ENCODE data around the gene PARD3B.

The PARD3B gene

GRCh38 chr2:205494537-205495235 is 949.4 kb downstream of the PARD3B start:
- no peak for FAIRE-seq
- DNase-seq (ENCODE audit: extremely low spot score, insufficient read length, low read depth), result no peak

DNA sequence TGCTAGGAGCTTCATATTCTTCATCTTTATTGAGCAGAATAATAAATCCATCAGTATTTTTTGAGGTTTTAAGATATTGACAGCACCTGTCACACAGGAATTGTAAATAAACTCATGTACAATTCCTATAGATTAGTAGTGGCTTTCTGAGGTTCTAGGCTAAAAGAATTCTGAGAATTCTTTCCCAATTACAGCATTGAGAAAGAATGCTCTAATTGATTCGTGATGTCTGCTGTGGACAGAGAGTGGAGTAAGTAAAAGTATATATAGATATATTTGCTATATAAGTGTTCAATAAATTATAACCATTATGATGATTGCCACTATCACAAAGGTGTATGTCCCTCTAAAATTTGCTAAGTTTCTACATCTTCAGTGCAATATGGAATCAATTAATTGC is 950.5 kb downstream of the PARD3B start:
- FAIRE-seq, result no peak
- DNase-seq (ENCODE audit: extremely low spot score, insufficient read length, low read depth), result no peak

GRCh38 chr2:205496370-205496769 is 951.1 kb downstream of the PARD3B start:
- DNase-seq (ENCODE audit: extremely low spot score, insufficient read length, low read depth) (no peak), FAIRE-seq (no peak)

DNA sequence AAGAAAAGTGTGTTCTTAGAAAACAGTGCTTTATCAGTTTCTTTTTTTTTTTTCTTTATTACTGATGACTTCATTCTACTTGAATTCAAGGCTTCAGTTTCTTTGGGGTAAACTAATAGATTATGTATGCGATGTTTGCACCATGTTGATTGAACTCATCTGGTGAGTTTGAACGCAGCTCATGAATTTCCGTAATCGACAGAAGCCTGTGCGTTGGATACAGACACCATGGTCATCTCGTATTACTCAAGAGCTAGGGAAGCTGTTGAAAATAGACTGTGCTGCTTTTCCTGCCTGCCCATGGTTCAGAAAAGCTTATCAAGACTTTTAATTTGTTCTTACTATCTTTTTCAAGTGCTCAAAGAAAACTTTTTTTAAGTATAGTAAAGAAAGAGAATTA is 951.5 kb downstream of the PARD3B start:
- FAIRE-seq (no peak), DNase-seq (ENCODE audit: extremely low spot score, insufficient read length, low read depth) (no peak)

DNA sequence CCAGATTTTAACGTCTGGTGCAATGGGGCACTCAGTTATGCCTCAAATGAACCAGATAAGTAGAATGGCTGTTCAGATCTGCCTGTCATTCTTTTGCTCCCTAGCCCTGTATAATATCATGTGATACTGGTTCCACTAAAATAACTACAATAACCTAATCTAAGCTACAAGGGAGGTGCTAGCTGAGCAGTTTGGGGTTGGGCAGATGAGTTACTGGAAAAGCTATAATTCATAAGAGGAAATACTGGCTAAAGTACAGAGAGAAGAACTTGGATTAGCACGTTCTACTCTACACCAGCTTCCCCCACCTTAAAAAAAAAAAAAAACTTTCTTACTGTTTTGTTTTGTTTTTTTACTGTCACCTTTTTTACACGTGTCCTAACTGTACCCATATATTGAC is 953.7 kb downstream of the PARD3B start:
- DNase-seq (ENCODE audit: extremely low spot score, insufficient read length, low read depth), result no peak
- FAIRE-seq, result no peak

GRCh38 chr2:205500065-205500464 is 954.8 kb downstream of the PARD3B start:
- DNase-seq (ENCODE audit: extremely low spot score, insufficient read length, low read depth) (no peak), FAIRE-seq (no peak)

DNA sequence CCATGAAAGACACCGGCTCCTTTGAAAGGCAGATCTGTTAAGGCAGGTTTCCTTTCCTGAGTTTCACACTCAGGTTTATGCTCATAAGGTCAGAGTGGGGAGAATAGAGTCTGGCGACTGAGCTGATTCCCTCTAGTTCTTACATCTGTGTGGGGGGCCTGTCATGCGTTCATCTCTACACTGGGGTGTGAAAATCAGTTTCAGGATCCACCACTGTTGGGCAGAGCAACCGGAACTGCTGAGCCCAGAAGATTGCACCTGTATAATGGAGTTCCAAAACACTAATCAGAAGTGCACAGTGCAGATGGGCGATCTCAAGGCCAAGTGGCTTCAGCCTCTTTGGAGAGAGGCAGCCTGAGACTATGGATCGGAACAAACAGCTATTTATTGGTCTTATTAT is 955.7 kb downstream of the PARD3B start:
- DNase-seq (ENCODE audit: extremely low spot score, insufficient read length, low read depth) (no peak), FAIRE-seq (no peak)

DNA sequence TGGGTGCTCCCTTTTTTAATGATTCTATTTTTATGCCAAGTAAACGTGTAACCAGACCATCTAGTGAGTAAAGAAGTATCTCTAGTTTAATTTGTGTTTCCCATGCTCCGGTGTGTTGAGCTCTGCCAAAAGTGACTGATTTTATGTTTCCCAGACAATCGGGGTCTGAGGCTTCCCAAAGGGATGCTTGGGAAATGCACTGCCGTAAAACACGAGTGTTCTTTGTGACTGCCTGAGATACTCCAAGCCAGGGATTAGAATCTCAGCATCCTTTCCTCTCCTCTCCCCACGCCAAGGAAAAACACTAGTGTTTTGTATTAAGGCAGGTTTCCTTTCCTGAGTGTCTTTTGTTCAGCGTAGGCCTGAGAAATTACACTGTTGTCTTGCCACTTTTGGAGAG is 956.6 kb downstream of the PARD3B start:
- DNase-seq (ENCODE audit: extremely low spot score, insufficient read length, low read depth), result no peak
- no peak for FAIRE-seq

DNA sequence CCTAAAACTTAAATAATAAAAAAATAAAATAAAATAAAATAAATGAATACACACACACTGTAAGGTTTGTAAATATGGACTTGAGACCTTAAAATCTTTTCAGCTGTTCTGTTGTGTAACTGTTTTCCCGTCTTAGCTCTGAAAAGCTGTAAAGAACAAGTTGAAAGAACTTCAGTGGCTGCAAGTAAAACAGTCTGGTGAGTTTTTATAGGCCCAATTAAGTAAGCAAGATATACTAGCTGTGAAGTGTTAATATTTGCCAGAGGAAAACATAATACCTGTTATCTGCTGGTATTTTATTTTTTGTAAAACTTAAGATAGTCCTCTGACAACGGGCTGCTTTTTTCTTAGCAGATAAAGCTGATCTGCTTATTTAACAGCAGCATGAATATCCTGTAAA is 960.1 kb downstream of the PARD3B start:
- DNase-seq (ENCODE audit: extremely low spot score, insufficient read length, low read depth) (no peak), FAIRE-seq (no peak)

- no peak for DNase-seq (ENCODE audit: extremely low spot score, insufficient read length, low read depth)
- FAIRE-seq, result no peak
Observed at GRCh38 chr2:205509655-205510054, 964.4 kb downstream of the PARD3B start.

- FAIRE-seq (no peak), DNase-seq (ENCODE audit: extremely low spot score, insufficient read length, low read depth) (no peak)
Observed at GRCh38 chr2:205510345-205510744, 965.1 kb downstream of the PARD3B start.

- no peak for FAIRE-seq
- DNase-seq (ENCODE audit: extremely low spot score, insufficient read length, low read depth), result no peak
Observed at GRCh38 chr2:205511221-205511620, 965.9 kb downstream of the PARD3B start.

DNA sequence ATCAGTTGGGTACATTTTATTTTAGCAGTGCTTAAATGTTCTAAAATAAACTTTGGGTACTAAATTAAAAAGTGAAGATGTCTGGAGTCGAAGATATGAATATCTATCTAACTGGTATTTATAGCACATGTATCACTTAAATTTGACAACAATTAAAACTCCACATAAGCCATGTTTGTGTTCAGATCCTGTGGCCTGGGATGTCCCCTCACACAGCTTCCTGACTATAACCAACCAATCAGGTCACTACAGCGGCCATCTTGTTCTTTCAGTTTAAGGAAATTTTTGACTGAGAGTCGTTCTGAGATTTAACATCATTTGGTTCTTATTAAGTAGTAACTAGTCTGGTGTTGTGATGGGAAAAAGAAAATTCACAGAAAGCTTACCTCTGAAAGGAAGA is 966.4 kb downstream of the PARD3B start:
- no peak for FAIRE-seq
- DNase-seq (ENCODE audit: extremely low spot score, insufficient read length, low read depth), result no peak

DNA sequence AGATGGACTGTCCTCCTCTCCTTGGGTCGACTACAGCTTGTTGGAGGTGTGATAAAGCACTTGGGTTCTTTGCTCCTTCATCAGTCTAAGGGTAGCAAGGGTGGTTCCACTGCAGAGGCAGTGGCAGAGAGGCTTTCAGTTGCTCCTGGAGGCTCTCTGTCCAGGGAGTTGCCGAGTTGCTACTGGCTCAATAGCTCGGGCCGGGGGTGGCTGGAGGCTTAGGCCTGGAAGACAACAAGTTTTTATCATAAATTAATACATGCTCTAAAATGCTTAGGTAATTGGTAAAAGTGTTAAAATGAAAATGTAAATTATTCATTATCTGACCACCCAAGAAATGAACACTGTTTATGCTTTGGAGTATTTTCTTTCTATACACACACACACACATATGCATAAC is 975.0 kb downstream of the PARD3B start:
- DNase-seq (ENCODE audit: extremely low spot score, insufficient read length, low read depth) (no peak), FAIRE-seq (no peak)

- FAIRE-seq (no peak), DNase-seq (ENCODE audit: extremely low spot score, insufficient read length, low read depth) (no peak)
Observed at GRCh38 chr2:205524656-205525055, 979.4 kb downstream of the PARD3B start.

DNA sequence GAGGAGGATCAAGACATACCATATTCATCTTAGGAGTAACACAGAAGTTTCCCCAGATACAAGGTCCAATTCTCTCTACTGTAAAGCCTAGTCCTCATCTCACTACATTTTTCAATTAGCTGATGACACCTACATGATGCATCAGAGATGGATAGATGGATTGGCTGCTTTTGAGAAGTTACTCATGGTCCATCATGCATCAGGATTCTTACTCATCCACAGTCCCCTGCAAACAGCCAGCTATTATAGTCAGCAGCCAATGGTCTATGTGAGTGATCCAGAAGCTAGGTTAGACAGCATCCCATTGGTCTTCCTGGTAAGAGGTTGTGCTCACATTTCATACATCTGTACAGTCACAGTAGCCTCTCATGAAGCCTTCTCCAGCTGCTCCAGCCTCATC is 982.5 kb downstream of the PARD3B start:
- DNase-seq (ENCODE audit: extremely low spot score, insufficient read length, low read depth), result no peak

GRCh38 chr2:205531072-205531471 is 985.8 kb downstream of the PARD3B start:
- DNase-seq (ENCODE audit: extremely low spot score, insufficient read length, low read depth) (no peak), FAIRE-seq (no peak)

More for the DNA sequence above, 982.5 kb downstream of the PARD3B start:
- FAIRE-seq, result no peak

DNA sequence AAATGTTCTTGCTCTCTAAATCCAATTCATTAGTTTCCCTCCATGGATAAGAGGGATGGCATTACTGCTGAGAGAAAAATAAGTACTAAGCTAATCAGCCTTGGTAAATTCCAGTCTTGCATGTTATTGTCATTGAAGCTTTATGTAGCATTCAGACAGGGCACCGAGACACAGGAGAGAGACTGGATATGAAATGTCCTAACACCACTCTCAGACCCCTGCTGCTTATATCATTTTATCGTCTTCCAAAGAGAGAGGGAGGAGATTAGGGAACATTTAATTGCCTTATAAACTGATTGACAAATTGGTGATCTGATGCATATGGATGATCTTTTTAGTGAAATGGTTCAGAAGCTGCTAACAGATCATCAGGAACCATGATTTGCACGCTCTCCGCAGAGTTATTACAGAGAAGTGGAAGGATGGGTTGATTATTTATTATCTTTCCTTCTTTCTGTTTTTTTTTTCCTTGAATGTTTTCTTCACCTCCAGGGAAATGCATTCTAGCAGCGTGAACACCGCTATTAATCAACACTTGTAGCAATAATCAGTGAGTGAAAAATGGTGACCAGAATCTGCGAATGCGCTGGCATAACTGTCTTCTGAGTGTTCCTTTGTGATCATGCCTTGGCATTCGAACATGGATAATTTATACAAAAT is 986.3 kb downstream of the PARD3B start:
- no peak for DNase-seq (ENCODE audit: extremely low spot score, insufficient read length, low read depth)
- no peak for FAIRE-seq

DNA sequence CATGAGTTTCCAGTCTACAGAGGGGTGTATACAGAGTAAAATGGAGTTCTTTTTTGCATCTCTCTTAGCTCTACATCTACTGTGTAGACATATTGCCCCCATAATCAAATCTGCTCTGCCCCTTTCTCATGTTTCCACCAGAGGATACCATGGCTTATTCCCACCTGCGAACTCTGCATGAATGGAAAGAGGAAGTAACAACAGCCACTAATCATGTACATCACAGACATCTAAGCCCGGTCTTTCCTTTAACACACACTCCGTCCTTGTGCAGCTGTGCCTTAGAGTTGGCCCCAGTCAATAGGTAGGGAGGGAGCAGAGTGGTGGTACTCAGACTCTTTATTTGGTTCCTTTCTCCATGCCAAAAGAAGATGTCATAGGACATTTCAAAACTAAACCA is 989.7 kb downstream of the PARD3B start:
- no peak for FAIRE-seq
- no peak for DNase-seq (ENCODE audit: extremely low spot score, insufficient read length, low read depth)

GRCh38 chr2:205539603-205540002 is 994.3 kb downstream of the PARD3B start:
- FAIRE-seq (no peak), DNase-seq (ENCODE audit: extremely low spot score, insufficient read length, low read depth) (no peak)

DNA sequence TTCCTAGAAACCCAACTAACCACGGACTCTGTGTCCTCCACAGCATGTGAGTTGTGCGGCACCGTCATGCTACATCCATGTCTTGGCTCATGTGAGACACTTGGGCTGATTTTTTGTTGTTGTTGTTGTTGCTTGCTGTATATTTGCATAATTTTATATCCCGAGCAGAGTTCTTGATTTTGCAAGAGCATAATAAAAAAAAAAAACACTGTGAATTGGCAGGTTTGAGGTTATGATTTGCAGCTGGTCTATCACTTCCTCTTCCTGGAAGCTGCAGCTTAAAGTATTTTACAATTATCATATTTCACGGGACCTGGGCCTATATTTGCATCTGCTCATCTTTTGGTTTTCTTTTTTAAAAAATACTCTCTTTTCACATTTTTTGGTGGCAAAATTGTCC is 994.8 kb downstream of the PARD3B start:
- no peak for DNase-seq (ENCODE audit: extremely low spot score, insufficient read length, low read depth)
- FAIRE-seq, result no peak

- FAIRE-seq (peak; percentile 9), DNase-seq (ENCODE audit: extremely low spot score, insufficient read length, low read depth) (no peak)
Observed at GRCh38 chr2:205543262-205543843, 998.1 kb downstream of the PARD3B start.

Data from GM18507 (cell line).